Prostate gland (tissue), 2 donors: ENCODE results near the gene PCDH9.

ENCODE experiments used
- CTCF ChIP-seq, 4 experiments: fragments of 200-600 bp in 2 of 4; fragments of 450-650 bp in 2 of 4; sonication (generic) in 2 of 4; IDR thresholded peaks; 1 replicate in 3 of 4; 2 replicates in 1 of 4; pipeline ENCODE4 v1.5.1; 2016 to 2019; ENCODE audit warnings: antibody characterized with exemption in 4 of 4, mild to moderate bottlenecking in 2 of 4, moderate library complexity in 2 of 4
- POLR2A ChIP-seq: fragments of 450-650 bp; IDR thresholded peaks from one replicate; pipeline ENCODE4 v1.6.1; 2016; ENCODE audit warnings: antibody characterized with exemption, mild to moderate bottlenecking
- POLR2AphosphoS5 ChIP-seq: sonication (generic); formaldehyde crosslinking; IDR thresholded peaks from one replicate; pipeline ENCODE4 v1.6.1; 2017; ENCODE audit warnings: antibody characterized with exemption

- TF ChIP-seq POLR2A = no peak
- no peak for TF ChIP-seq CTCF (IDR thresholded peaks at IDR 0.05)
- TF ChIP-seq POLR2AphosphoS5 = no peak
These were observed 160.9 kb downstream of the PCDH9 start for GRCh38 chr13:67069117-67069767.
